Neural cell (in vitro differentiated cells): ENCODE data around the gene IL21R. TPM values are rescaled to one million over a fixed set of nuclear protein-coding genes. Genes with fewer than 3 reads are reported as not detected.

Experiments
- H2AFZ ChIP-seq: fragments of 200-600, 300-800 bp; sonication (generic), shearing (Covaris generic); 2 replicates; pipeline ENCODE4 v1.6.0; 2014; ENCODE audit warnings: low read depth, mild to moderate bottlenecking, antibody characterized with exemption, low read length, moderate library complexity
- H3F3A ChIP-seq: fragments of 200-600 bp; shearing (Covaris generic); 2 replicates; pipeline ENCODE4 v1.6.1; 2016; ENCODE audit warnings: mild to moderate bottlenecking, moderate library complexity, mixed read lengths, antibody characterized with exemption, low read length; ENCODE audit not compliant: insufficient read depth, poor library complexity, severe bottlenecking
- H3K27ac ChIP-seq: fragments of 200-600, 300-800 bp; sonication (generic), shearing (Covaris generic); 2 replicates; pipeline ENCODE4 v1.5.1; 2014; ENCODE audit warnings: mild to moderate bottlenecking, low read length, moderate library complexity
- H3K27me3 ChIP-seq: fragments of 300-800, 200-600 bp; sonication (generic), shearing (Covaris generic); 2 replicates; pipeline ENCODE4 v1.6.0; 2014; ENCODE audit warnings: mild to moderate bottlenecking, low read depth, low read length, moderate library complexity; ENCODE audit not compliant: insufficient read depth
- H3K36me3 ChIP-seq: fragments of 300-800, 200-600 bp; sonication (generic), shearing (Covaris generic); 2 replicates; pipeline ENCODE4 v1.5.1; 2014; ENCODE audit warnings: mild to moderate bottlenecking, antibody characterized with exemption, low read length, moderate library complexity; ENCODE audit not compliant: insufficient read depth
- H3K4me2 ChIP-seq: fragments of 300-800, 200-600 bp; sonication (generic), shearing (Covaris generic); 2 replicates; pipeline ENCODE4 v1.6.0; 2014; ENCODE audit warnings: mild to moderate bottlenecking, low read length
- H3K4me3 ChIP-seq: fragments of 300-800, 200-600 bp; sonication (generic), shearing (Covaris generic); 2 replicates; pipeline ENCODE4 v1.5.1; 2014; ENCODE audit warnings: mild to moderate bottlenecking, low read length, moderate library complexity
- H3K79me2 ChIP-seq: fragments of 200-600 bp; shearing (Covaris generic); replicated peaks from 2 replicates; pipeline ENCODE4 v1.6.0; 2014; ENCODE audit warnings: mild to moderate bottlenecking, low read length, moderate library complexity; ENCODE audit not compliant: insufficient read depth
- H3K9ac ChIP-seq: fragments of 300-800, 200-600 bp; sonication (generic), shearing (Covaris generic); 2 replicates; pipeline ENCODE4 v1.6.1; 2016; ENCODE audit warnings: mild to moderate bottlenecking, low read length, mixed read lengths
- H3K9me2 ChIP-seq: fragments of 200-600 bp; shearing (Covaris generic); 2 replicates; pipeline ENCODE4 v1.6.1; 2016; ENCODE audit warnings: mild to moderate bottlenecking, low read length, mixed read lengths; ENCODE audit not compliant: insufficient read depth
- H3K9me3 ChIP-seq: fragments of 200-600, 300-800 bp; sonication (generic), shearing (Covaris generic); 2 replicates; pipeline ENCODE4 v1.6.1; 2016; ENCODE audit warnings: mild to moderate bottlenecking, mixed run types, low read length, moderate library complexity, mixed read lengths
- H4K20me1 ChIP-seq: fragments of 200-600 bp; shearing (Covaris generic); 2 replicates; pipeline ENCODE4 v1.6.1; 2016; ENCODE audit warnings: mild to moderate bottlenecking, mixed run types; ENCODE audit not compliant: insufficient read depth
- EP300 ChIP-seq: fragments of 450-650 bp; conservative IDR thresholded peaks from 2 replicates; pipeline ENCODE4 v1.6.1; 2014; ENCODE audit warnings: antibody characterized with exemption, mild to moderate bottlenecking, moderate library complexity; ENCODE audit not compliant: poor library complexity, severe bottlenecking
- EZH2 ChIP-seq: fragments of 200-600, 300-800 bp; shearing (Covaris generic), sonication (generic); IDR thresholded peaks from 2 replicates; pipeline ENCODE4 v1.6.1; 2014; ENCODE audit warnings: antibody characterized with exemption, low read length, borderline replicate concordance, mild to moderate bottlenecking; ENCODE audit not compliant: insufficient read depth, poor library complexity, severe bottlenecking
- MXI1 ChIP-seq: fragments of 450-650 bp; conservative IDR thresholded peaks from 2 replicates; pipeline ENCODE4 v1.6.1; 2014; ENCODE audit warnings: antibody characterized with exemption, mild to moderate bottlenecking; ENCODE audit not compliant: poor library complexity, severe bottlenecking
- POLR2AphosphoS5 ChIP-seq: IDR thresholded peaks from 2 replicates; pipeline ENCODE4 v1.6.1; 2012
- RAD21 ChIP-seq: fragments of 450-650 bp; conservative IDR thresholded peaks from 2 replicates; pipeline ENCODE4 v1.6.1; 2014; ENCODE audit warnings: antibody characterized with exemption, mild to moderate bottlenecking, moderate library complexity
- SMC3 ChIP-seq: fragments of 450-650 bp; conservative IDR thresholded peaks from 2 replicates; pipeline ENCODE4 v1.6.1; 2014; ENCODE audit warnings: antibody characterized with exemption, mild to moderate bottlenecking, moderate library complexity; ENCODE audit not compliant: poor library complexity
- TAF1 ChIP-seq: IDR thresholded peaks from 2 replicates; pipeline ENCODE4 v1.6.1; 2012; ENCODE audit warnings: low read depth
- polyA plus RNA-seq: library from polyadenylated mRNA; depleted of rRNA; stranded (reverse); fragments of >200 nt; gene quantifications from 2 replicates; pipeline ENCODE4 v1.2.3, GENCODE V29; 2014
- TF ChIP-seq, protein P1 (sequence below): fragments of 450-650 bp; IDR thresholded peaks from 2 replicates; pipeline ENCODE4 v1.5.1; 2014; ENCODE audit warnings: antibody characterized with exemption, mild to moderate bottlenecking, moderate library complexity; ENCODE audit not compliant: poor library complexity, severe bottlenecking
- TF ChIP-seq, protein P2 (sequence below): IDR thresholded peaks from 2 replicates; pipeline ENCODE4 v1.6.1; 2012; ENCODE audit warnings: borderline replicate concordance

The IL21R gene
- polyA plus RNA-seq, 1 donor from 2014 or later, result not detected

DNA sequence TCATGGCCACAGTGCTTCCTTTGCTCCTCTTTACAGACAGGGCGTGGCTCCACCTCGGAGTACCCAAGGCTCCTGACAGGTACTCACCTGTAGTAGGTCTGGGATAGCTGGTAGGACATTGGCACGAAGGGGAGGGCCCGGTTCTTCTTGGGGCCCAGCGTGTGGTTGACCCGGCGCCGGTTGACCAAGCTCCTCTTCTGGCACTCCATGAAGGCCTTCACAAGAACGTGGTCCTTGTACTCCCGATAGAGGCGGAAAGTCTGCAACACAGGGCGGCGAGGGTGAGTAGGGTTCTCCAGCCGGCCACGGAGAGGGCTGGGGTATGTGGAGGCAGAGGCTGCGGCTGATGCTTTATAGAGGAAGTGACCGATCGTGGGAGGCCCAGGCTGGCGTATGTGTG lies 69.7 kb downstream of the IL21R start:
- no peaks in the 10 kb centered on the region for H3K27me3 ChIP-seq
- H3F3A ChIP-seq, result no peaks in the 10 kb centered on the region
- no peak overlapping the region for H3K4me3 ChIP-seq
- no peak overlapping the region for H3K4me2 ChIP-seq
- no peak overlapping the region for H3K27ac ChIP-seq
- H3K79me2 ChIP-seq, result no peaks in the 10 kb centered on the region
- H3K9me2 ChIP-seq, result no peaks in the 10 kb centered on the region
- H4K20me1 ChIP-seq, result no peaks in the 10 kb centered on the region
- peaks cover 5% of the 10 kb centered on the region for H3K36me3 ChIP-seq
- TF ChIP-seq POLR2AphosphoS5, result no peak
- no peak for TF ChIP-seq RAD21
- TF ChIP-seq EP300, result no peak
- TF ChIP-seq, protein P1, sequence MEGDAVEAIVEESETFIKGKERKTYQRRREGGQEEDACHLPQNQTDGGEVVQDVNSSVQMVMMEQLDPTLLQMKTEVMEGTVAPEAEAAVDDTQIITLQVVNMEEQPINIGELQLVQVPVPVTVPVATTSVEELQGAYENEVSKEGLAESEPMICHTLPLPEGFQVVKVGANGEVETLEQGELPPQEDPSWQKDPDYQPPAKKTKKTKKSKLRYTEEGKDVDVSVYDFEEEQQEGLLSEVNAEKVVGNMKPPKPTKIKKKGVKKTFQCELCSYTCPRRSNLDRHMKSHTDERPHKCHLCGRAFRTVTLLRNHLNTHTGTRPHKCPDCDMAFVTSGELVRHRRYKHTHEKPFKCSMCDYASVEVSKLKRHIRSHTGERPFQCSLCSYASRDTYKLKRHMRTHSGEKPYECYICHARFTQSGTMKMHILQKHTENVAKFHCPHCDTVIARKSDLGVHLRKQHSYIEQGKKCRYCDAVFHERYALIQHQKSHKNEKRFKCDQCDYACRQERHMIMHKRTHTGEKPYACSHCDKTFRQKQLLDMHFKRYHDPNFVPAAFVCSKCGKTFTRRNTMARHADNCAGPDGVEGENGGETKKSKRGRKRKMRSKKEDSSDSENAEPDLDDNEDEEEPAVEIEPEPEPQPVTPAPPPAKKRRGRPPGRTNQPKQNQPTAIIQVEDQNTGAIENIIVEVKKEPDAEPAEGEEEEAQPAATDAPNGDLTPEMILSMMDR, result no peak
- TF ChIP-seq TAF1, result no peak
- no peak for TF ChIP-seq MXI1
- TF ChIP-seq, protein P2, sequence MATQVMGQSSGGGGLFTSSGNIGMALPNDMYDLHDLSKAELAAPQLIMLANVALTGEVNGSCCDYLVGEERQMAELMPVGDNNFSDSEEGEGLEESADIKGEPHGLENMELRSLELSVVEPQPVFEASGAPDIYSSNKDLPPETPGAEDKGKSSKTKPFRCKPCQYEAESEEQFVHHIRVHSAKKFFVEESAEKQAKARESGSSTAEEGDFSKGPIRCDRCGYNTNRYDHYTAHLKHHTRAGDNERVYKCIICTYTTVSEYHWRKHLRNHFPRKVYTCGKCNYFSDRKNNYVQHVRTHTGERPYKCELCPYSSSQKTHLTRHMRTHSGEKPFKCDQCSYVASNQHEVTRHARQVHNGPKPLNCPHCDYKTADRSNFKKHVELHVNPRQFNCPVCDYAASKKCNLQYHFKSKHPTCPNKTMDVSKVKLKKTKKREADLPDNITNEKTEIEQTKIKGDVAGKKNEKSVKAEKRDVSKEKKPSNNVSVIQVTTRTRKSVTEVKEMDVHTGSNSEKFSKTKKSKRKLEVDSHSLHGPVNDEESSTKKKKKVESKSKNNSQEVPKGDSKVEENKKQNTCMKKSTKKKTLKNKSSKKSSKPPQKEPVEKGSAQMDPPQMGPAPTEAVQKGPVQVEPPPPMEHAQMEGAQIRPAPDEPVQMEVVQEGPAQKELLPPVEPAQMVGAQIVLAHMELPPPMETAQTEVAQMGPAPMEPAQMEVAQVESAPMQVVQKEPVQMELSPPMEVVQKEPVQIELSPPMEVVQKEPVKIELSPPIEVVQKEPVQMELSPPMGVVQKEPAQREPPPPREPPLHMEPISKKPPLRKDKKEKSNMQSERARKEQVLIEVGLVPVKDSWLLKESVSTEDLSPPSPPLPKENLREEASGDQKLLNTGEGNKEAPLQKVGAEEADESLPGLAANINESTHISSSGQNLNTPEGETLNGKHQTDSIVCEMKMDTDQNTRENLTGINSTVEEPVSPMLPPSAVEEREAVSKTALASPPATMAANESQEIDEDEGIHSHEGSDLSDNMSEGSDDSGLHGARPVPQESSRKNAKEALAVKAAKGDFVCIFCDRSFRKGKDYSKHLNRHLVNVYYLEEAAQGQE, result no peak
- no peak for TF ChIP-seq EZH2
- no peak for TF ChIP-seq SMC3
- H3K9me3 ChIP-seq, result no peaks in the 10 kb centered on the region
- no peak overlapping the region for H3K9ac ChIP-seq
- H2AFZ ChIP-seq, result no peak overlapping the region

DNA sequence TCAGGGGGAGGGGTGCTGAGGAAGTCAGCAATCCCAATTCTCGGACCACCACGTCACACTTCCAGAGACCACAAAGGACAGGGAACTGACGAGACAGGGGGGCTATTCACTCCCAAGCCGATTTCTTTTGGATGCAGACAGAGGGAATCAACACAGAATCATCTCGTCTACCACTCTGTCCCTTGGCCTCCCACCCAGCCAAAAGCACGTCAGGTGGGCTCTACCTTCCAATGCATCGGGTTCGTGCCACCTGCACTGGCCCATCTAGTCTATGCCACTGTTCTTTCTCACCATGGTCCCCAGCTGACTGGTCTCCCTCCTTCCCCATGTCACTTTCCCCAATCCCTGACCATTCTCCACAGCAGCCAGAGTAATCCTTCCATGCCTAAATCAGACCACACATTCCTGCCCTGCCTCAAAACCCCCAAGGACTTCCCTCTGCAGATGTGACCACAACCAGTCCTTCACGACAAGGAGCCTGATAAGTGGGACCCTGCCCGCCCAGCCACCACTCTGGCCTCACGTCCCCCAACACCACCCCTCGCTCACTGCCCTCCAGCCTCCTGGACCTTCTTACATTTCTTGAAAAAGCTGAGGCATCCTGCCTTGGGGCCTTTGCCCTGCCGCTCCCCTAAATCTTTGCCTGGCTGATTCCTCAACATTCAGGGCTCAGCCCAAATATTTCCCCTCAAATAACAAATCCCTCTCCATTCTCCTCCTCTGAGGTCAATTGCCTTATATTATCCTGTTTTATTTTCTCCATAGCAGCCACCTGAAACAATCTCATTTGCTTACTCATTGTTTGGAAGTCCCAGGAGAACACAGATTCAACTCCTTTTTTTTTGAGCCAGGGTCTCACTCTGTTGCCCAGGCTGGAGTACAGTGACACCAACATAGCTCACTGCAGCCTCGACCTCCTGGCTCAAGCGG lies 70.4 kb downstream of the IL21R start:
- H3K79me2 ChIP-seq, result no peaks in the 10 kb centered on the region
- no peak overlapping the region for H3K4me2 ChIP-seq
- TF ChIP-seq, protein P1, result no peak
- TF ChIP-seq RAD21 (no peak), EZH2 (no peak), TAF1 (no peak), POLR2AphosphoS5 (no peak), SMC3 (no peak), MXI1 (no peak), EP300 (no peak)
- TF ChIP-seq, protein P2, result no peak
- H4K20me1 ChIP-seq, result no peaks in the 10 kb centered on the region
- no peak overlapping the region for H3K27ac ChIP-seq
- no peaks in the 10 kb centered on the region for H3F3A ChIP-seq
- H3K9me2 ChIP-seq, result no peaks in the 10 kb centered on the region
- peaks cover 5% of the 10 kb centered on the region for H3K36me3 ChIP-seq
- H3K9me3 ChIP-seq, result no peaks in the 10 kb centered on the region
- no peaks in the 10 kb centered on the region for H3K27me3 ChIP-seq
- no peak overlapping the region for H3K9ac ChIP-seq
- H3K4me3 ChIP-seq, result no peak overlapping the region
- H2AFZ ChIP-seq, result no peak overlapping the region
